ENCODE data around the gene CER1. TPM values are rescaled to one million over a fixed set of nuclear protein-coding genes. Genes with fewer than 3 reads are reported as not detected.

The CER1 gene
- total RNA-seq, 2 donors from 2014 or later = not detected

DNA sequence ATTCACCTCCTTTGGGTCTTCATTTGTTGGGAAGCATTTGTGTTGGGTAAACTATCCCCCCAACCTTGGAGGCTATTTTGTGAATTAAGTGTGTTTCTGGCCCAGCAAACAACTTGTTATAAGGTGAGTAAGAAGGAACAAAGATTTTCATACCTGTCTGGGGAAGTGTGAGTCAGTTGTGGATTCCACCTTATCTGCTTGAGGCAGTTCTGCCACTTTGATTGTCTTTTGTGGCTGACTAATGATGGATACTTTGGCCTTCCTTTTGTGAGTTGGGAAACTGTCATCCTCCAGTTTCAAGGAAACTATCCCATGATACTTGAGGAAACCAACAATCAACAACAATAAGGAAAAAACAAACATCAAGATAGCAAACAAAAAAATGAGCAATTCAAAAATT lies 24.6 kb upstream of the CER1 start:
- no peak overlapping the region for H3K4me3 Mint-ChIP-seq
- H3K27me3 Mint-ChIP-seq (ENCODE audit: low read depth) = peaks cover 22% of the 10 kb centered on the region
- DNase-seq (no peak), ATAC-seq (replicated peaks in 1 of 2) (no peak)
- no peaks in the 10 kb centered on the region for H3K36me3 Mint-ChIP-seq (ENCODE audit: insufficient read depth in 2 of 2)
- H3K9me3 Mint-ChIP-seq = peaks cover 3% of the 10 kb centered on the region in 2 donors
- H3K27ac Mint-ChIP-seq = no peak overlapping the region
- H3K4me1 Mint-ChIP-seq (ENCODE audit: low read depth) = peaks cover 13% of the 10 kb centered on the region

DNA sequence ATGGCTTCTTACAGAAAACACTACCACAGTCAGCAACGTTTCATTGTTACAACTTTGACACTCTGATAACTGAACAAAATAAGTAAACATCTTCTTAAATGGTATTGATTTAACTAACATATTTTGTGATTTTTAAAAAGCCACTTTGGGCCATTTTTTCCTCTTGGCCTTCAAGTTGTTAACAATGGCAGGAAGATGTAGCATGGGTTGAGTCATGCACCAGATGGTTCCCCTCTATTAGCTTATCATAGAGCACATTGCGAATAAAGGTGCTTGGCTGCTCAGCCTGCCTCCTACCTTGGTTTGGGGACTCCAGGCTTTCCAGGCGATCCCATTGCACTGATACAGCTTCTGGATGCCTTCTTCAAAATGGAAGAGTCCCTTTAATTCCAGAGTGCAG lies 24.1 kb upstream of the CER1 start:
- Mint-ChIP-seq H3K27ac (no peak overlapping the region), H3K4me1 (ENCODE audit: low read depth) (peaks cover 13% of the 10 kb centered on the region), H3K4me3 (no peak overlapping the region), H3K27me3 (ENCODE audit: low read depth) (peaks cover 22% of the 10 kb centered on the region), H3K36me3 (ENCODE audit: insufficient read depth in 2 of 2) (no peaks in the 10 kb centered on the region), H3K9me3 (peaks cover 3% of the 10 kb centered on the region in 2 donors)
- ATAC-seq (replicated peaks in 1 of 2) (no peak), DNase-seq (no peak)

- no peaks in the 10 kb centered on the region for H3K36me3 Mint-ChIP-seq (ENCODE audit: insufficient read depth in 2 of 2)
- peaks cover 3% of the 10 kb centered on the region in 2 donors for H3K9me3 Mint-ChIP-seq
- ATAC-seq (replicated peaks in 1 of 2) = no peak
- H3K4me3 Mint-ChIP-seq = no peak overlapping the region
- H3K4me1 Mint-ChIP-seq (ENCODE audit: low read depth) = peaks cover 4% of the 10 kb centered on the region
- no peak overlapping the region for H3K27ac Mint-ChIP-seq
- H3K27me3 Mint-ChIP-seq (ENCODE audit: low read depth) = peaks cover 9% of the 10 kb centered on the region
- DNase-seq = no peak
These were observed 22.2 kb upstream of the CER1 start for GRCh38 chr9:14744768-14745167.

- no peak for DNase-seq
- H3K36me3 Mint-ChIP-seq (ENCODE audit: insufficient read depth in 2 of 2) = no peaks in the 10 kb centered on the region
- H3K9me3 Mint-ChIP-seq = peaks cover 3% of the 10 kb centered on the region in 2 donors
- peaks cover 15% of the 10 kb centered on the region for H3K27me3 Mint-ChIP-seq (ENCODE audit: low read depth)
- H3K4me3 Mint-ChIP-seq = no peak overlapping the region
- ATAC-seq (replicated peaks in 1 of 2) = no peak
- H3K4me1 Mint-ChIP-seq (ENCODE audit: low read depth) = no peaks in the 10 kb centered on the region
- no peak overlapping the region for H3K27ac Mint-ChIP-seq
These were observed 18.8 kb upstream of the CER1 start for GRCh38 chr9:14741369-14741768.

DNA sequence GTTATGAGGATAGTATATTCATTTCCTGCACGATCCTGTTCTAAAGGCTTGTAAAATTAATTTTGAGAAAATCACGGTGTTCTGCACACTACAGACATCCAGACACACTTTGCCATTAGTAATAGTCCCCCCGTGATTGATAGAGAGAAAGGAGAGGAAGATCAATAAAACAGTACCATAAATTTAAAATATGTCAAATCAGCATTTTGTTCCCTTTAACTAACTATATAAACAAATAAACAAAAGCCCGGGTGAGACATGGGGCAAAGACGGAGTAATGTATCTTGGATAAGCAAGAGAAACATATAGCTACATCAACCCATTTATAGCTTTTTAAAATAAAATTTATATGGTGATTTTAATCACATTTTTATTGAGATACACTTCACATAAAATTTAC lies 10.6 kb upstream of the CER1 start:
- no peaks in the 10 kb centered on the region for H3K36me3 Mint-ChIP-seq (ENCODE audit: insufficient read depth in 2 of 2)
- H3K9me3 Mint-ChIP-seq = no peaks in the 10 kb centered on the region
- H3K27me3 Mint-ChIP-seq (ENCODE audit: low read depth) = peaks cover 27% of the 10 kb centered on the region
- no peak overlapping the region for H3K27ac Mint-ChIP-seq
- no peak overlapping the region for H3K4me3 Mint-ChIP-seq
- H3K4me1 Mint-ChIP-seq (ENCODE audit: low read depth) = no peaks in the 10 kb centered on the region
- DNase-seq (no peak), ATAC-seq (replicated peaks in 1 of 2) (no peak)

DNA sequence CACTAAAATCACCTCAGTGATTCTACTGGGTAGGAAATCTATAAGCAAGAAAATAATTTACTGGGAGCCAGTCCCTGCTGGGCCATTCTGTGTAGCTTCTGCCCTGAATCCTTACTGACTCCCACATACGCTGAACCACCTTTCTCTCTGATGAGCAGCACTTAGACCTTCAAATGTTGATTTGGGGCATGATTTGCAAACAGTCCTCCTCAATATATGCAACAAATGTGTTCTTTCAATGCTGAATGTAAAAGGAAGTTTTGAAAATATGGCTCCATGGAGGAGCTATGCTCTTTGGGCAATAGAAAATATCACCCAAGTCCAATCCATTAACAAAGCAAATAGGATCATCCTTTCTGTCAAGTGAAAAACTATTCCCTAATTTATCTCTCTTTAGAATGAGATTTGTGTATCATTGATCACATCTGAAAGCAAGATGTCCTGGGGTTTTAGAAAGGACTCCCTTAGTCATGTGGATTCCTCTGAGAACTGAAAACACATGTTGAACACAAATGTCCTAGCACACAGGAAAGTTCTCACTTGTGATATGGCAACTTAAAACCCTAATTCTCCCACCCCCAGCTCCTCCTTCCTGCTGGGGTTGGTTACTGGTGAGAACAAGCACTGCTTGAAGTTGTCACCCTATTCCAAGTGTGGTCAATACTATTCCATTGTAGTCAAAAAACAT lies 8.9 kb upstream of the CER1 start:
- no peak for ATAC-seq (replicated peaks in 1 of 2)
- Mint-ChIP-seq H3K9me3 (no peaks in the 10 kb centered on the region), H3K4me1 (ENCODE audit: low read depth) (no peaks in the 10 kb centered on the region), H3K27ac (no peak overlapping the region), H3K4me3 (no peak overlapping the region), H3K27me3 (ENCODE audit: low read depth) (peaks cover 16% of the 10 kb centered on the region), H3K36me3 (ENCODE audit: insufficient read depth in 2 of 2) (no peaks in the 10 kb centered on the region)
- no peak for DNase-seq

DNA sequence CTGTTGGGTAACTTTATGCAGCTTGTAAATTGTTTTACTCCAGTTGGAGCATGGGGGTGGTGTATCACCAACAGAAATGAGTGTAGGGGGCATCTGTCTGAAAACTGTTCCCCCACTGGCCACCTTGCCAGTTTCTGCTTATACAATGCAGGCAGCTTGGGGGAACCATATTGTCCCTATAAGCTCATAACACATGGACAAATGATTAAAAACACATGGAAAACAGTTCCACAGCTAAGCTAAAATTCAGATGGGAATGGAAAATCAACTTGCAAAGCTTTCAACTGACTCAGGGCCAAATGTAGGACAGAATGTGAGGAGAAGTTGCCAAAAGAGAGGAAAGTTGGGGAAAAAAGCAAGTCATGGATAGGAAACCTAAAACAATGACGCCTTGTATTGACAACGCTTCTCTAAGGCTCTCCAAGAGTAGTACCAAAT lies 7.9 kb upstream of the CER1 start:
- Mint-ChIP-seq H3K9me3 (no peaks in the 10 kb centered on the region), H3K4me1 (ENCODE audit: low read depth) (no peaks in the 10 kb centered on the region), H3K27ac (no peak overlapping the region), H3K36me3 (ENCODE audit: insufficient read depth in 2 of 2) (no peaks in the 10 kb centered on the region), H3K4me3 (no peak overlapping the region), H3K27me3 (ENCODE audit: low read depth) (peaks cover 17% of the 10 kb centered on the region)
- ATAC-seq (replicated peaks in 1 of 2) (no peak), DNase-seq (no peak)

DNA sequence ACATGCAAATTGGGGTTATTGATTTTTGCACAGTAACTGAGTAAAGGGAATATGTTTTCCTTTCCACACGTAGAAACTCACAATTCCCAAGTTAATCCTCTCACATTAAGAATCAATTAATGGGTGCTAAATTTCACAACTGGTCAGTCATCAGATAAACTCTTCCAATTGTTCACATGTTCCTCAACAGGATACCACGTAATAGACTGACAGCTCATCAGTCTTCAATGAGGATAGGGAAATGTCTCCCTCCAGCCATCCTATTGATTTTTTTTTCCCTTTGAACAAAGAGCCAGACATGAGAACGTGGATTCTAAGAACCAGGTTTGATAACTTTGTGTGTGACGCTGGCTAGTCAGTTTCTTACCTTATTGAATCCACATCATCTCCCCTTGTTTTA lies 768 bp upstream of the CER1 start:
- no peaks in the 10 kb centered on the region for H3K4me1 Mint-ChIP-seq (ENCODE audit: low read depth)
- no peaks in the 10 kb centered on the region for H3K36me3 Mint-ChIP-seq (ENCODE audit: insufficient read depth in 2 of 2)
- no peak for ATAC-seq (replicated peaks in 1 of 2)
- no peaks in the 10 kb centered on the region for H3K9me3 Mint-ChIP-seq
- H3K4me3 Mint-ChIP-seq = no peak overlapping the region
- H3K27ac Mint-ChIP-seq = no peak overlapping the region
- H3K27me3 Mint-ChIP-seq (ENCODE audit: low read depth) = peaks cover 29% of the 10 kb centered on the region
- DNase-seq = no peak

DNA sequence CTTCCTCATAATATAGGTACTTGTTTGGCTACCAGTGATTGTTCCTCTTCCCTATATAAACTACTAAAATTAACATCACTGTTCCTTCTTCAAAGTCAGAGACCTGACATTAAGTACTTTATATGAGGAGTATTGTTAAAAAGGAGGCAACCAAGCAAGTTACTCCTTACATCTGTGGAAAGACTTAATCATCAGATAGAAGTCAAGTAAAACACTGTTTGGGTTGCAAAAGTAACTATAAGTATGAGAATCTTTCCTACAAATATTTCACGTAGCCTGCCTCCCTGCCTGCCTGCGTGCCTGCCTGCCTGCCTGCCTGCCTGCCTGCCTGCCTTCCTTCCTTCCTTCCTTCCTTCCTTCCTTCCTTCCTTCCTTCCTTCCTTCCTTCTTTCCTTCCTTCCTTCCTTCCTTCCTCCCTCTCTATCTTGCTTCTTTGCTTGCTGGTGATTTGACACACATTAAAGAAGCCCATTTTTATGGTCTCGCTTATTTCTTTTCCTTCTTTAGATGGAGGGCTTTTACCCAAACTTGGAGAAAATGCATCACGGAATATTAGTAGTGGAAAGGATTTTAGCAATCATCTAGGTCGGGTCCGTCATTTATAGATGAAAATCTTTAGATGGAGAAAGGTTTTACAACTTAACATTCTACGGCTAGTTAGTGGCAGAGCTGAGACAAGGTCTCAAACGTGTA lies 3.2 kb downstream of the CER1 start:
- Mint-ChIP-seq H3K4me1 (ENCODE audit: low read depth) (no peaks in the 10 kb centered on the region), H3K36me3 (ENCODE audit: insufficient read depth in 2 of 2) (no peaks in the 10 kb centered on the region), H3K9me3 (no peaks in the 10 kb centered on the region), H3K27me3 (ENCODE audit: low read depth) (peaks cover 25% of the 10 kb centered on the region), H3K27ac (peak overlapping the region; percentile 5), H3K4me3 (no peak overlapping the region)
- ATAC-seq (replicated peaks in 1 of 2) = no peak
- DNase-seq = no peak

DNA sequence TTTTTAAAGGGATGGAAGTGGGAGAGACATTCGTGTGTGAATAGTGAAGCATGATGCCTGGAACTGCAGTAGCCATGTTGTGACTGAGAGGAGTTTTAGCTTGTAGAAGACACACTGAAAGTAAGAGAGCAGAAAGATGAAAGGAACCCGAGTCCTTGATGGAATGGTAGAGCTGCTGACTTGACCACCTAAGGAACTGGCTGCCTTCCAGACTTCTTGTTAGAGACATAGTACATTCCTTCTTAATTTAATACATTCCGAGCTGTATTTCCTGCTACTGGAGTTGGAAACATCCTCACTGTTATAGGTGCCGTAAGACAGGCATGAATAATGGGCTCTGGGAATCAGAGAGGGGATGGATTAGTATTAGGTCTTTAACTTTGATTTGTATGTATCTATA lies 7.4 kb downstream of the CER1 start:
- no peak overlapping the region for H3K4me3 Mint-ChIP-seq
- ATAC-seq (replicated peaks in 1 of 2) = no peak
- H3K36me3 Mint-ChIP-seq (ENCODE audit: insufficient read depth in 2 of 2) = peaks cover 0 to 2% of the 10 kb centered on the region in 2 donors
- peaks cover 36% of the 10 kb centered on the region for H3K27me3 Mint-ChIP-seq (ENCODE audit: low read depth)
- H3K27ac Mint-ChIP-seq = no peak overlapping the region
- DNase-seq = no peak
- peaks cover 0 to 3% of the 10 kb centered on the region in 2 donors for H3K9me3 Mint-ChIP-seq
- H3K4me1 Mint-ChIP-seq (ENCODE audit: low read depth) = no peaks in the 10 kb centered on the region

- DNase-seq = no peak
- Mint-ChIP-seq H3K9me3 (peaks cover 0 to 7% of the 10 kb centered on the region in 2 donors), H3K27ac (no peak overlapping the region), H3K36me3 (ENCODE audit: insufficient read depth in 2 of 2) (peaks cover 3 to 6% of the 10 kb centered on the region in 2 donors), H3K4me1 (ENCODE audit: low read depth) (no peaks in the 10 kb centered on the region), H3K27me3 (ENCODE audit: low read depth) (peaks cover 47% of the 10 kb centered on the region), H3K4me3 (no peak overlapping the region)
- no peak for ATAC-seq (replicated peaks in 1 of 2)
These were observed 9.3 kb downstream of the CER1 start for GRCh38 chr9:14713187-14713767.

DNA sequence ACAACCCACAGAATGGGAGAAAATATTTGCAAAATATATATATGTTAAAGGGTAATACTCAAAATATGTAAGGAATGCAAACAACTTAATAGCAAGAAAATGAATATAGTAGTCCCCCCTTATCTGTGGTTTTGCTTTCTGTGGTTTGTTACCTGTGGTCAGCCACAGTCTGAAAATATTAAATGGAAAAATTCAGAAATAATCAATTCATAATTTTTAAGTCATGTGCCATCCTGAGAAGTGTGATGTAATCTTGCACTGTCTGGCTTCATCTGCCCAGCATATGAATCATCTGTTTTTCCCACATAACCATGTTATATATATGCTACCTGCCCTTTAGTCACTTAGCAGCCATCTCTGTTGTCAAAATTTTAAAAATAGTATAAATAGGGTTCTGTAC lies 11.7 kb downstream of the CER1 start:
- Mint-ChIP-seq H3K27ac (no peak overlapping the region), H3K4me3 (no peak overlapping the region), H3K9me3 (peaks cover 1 to 10% of the 10 kb centered on the region in 2 donors), H3K27me3 (ENCODE audit: low read depth) (peaks cover 56% of the 10 kb centered on the region), H3K4me1 (ENCODE audit: low read depth) (no peaks in the 10 kb centered on the region), H3K36me3 (ENCODE audit: insufficient read depth in 2 of 2) (peaks cover 5 to 9% of the 10 kb centered on the region in 2 donors)
- ATAC-seq (replicated peaks in 1 of 2) (no peak), DNase-seq (no peak)

- no peak overlapping the region for H3K27ac Mint-ChIP-seq
- no peak overlapping the region for H3K4me3 Mint-ChIP-seq
- no peaks in the 10 kb centered on the region for H3K4me1 Mint-ChIP-seq (ENCODE audit: low read depth)
- H3K36me3 Mint-ChIP-seq (ENCODE audit: insufficient read depth in 2 of 2) = peaks cover 13 to 16% of the 10 kb centered on the region in 2 donors
- ATAC-seq (replicated peaks in 1 of 2) (no peak), DNase-seq (no peak)
- peaks cover 6 to 16% of the 10 kb centered on the region in 2 donors for H3K9me3 Mint-ChIP-seq
- peaks cover 38% of the 10 kb centered on the region for H3K27me3 Mint-ChIP-seq (ENCODE audit: low read depth)
These were observed 15.9 kb downstream of the CER1 start for GRCh38 chr9:14706530-14707140.
